ENCODE measurements around the gene LNPK. TPM values are rescaled to one million over a fixed set of nuclear protein-coding genes. Genes with fewer than 3 reads are reported as not detected.

The LNPK gene
- total and polyA plus RNA-seq, 2 of the 4 experiments (the other 2 are of a cell fraction), result 18.7 to 48.6 TPM

DNA sequence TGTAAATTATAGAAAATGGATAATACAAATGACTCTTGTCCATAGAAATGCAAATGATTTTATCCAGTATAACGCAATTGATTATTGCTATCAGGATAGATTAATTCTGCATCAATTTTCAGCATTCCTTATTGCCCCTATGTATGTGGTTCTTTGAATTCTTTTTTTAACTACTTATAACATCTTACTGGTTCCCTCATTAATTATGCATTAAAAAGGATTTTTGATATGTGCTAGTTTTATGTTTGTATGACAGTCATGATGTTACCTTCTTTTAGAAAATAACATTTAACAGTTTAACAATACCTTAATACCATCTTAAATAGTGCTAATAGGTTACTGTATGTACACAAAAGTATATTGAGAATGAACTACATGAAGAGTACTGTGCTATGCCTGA, 20.0 kb upstream of the LNPK start:
- Histone ChIP-seq H3K4me1 (ENCODE audit: control insufficient read depth, insufficient read depth, low read length) (no peaks in the 10 kb centered on the region), H3K18ac (ENCODE audit: low read depth, low read length) (no peak overlapping the region), H4K5ac (ENCODE audit: low read depth, low read length) (no peak overlapping the region), H4K20me1 (ENCODE audit: insufficient read depth, low read length) (no peaks in the 10 kb centered on the region), H4K8ac (ENCODE audit: low read depth in 2 of 2, low read length in 2 of 2) (no peak overlapping the region), H3K27me3 (ENCODE audit: control insufficient read depth, insufficient read depth, low read length) (no peaks in the 10 kb centered on the region), H3K56ac (ENCODE audit: extremely low read depth, insufficient read depth, low read length) (no peak overlapping the region), H3K9me3 (ENCODE audit: control insufficient read depth, insufficient read depth, low read length) (no peaks in the 10 kb centered on the region), H3K79me1 (ENCODE audit: low read depth in 1 of 2, low read length in 2 of 2) (no peaks in the 10 kb centered on the region), H3K4me2 (ENCODE audit: low read depth, low read length) (no peak overlapping the region), H2BK120ac (ENCODE audit: low read depth, low read length) (no peak overlapping the region), H3K27ac (ENCODE audit: insufficient read depth, low read length) (no peak overlapping the region), H2BK5ac (ENCODE audit: low read depth, low read length, poor library complexity, severe bottlenecking) (no peak overlapping the region), H3K36me3 (ENCODE audit: control insufficient read depth, insufficient read depth, low read length) (no peaks in the 10 kb centered on the region), H3K14ac (replicated peaks; ENCODE audit: low read depth, low read length) (no peak overlapping the region), H2AK5ac (ENCODE audit: low read depth, low read length) (no peak overlapping the region), H3K4me3 (ENCODE audit: insufficient read depth, low read depth, low read length) (no peak overlapping the region), H2AK9ac (replicated peaks; ENCODE audit: low read depth, low read length, poor library complexity) (no peak overlapping the region), H4K91ac (ENCODE audit: insufficient read depth, low read depth, low read length) (no peak overlapping the region), H3K9me1 (ENCODE audit: insufficient read depth, low read length) (no peaks in the 10 kb centered on the region), H3K4ac (ENCODE audit: low read depth, low read length) (no peak overlapping the region), H2BK15ac (ENCODE audit: low read depth, low read length) (no peak overlapping the region), H3K9ac (ENCODE audit: low read depth, low read length) (no peak overlapping the region), H3K23ac (ENCODE audit: low read depth, low read length) (no peak overlapping the region), H2BK20ac (ENCODE audit: low read depth, low read length) (no peak overlapping the region), H2AFZ (replicated peaks; ENCODE audit: low read length, poor library complexity) (no peak overlapping the region)
- in situ Hi-C loops (cut with MboI; ENCODE audit: low sequenced_read_pairs), result no loop called here
- ChIA-PET CTCF (interaction anchor here (1.6 kb wide), 1 partner anchor 18 kb away, joined by 3 read pairs; no protein-coding TSS in a partner anchor), POLR2A (ENCODE audit: unreplicated experiment) (no interaction called here)
- TF ChIP-seq CEBPB (IDR thresholded peaks at IDR 0.05; ENCODE audit: low read depth, low read length) (no peak), MAZ (IDR thresholded peaks at IDR 0.05; ENCODE audit: borderline replicate concordance, low read depth, low read length) (no peak), BHLHE40 (IDR thresholded peaks at IDR 0.05; ENCODE audit: low read depth, low read length) (no peak), RCOR1 (IDR thresholded peaks at IDR 0.05; ENCODE audit: insufficient replicate concordance, low read length) (no peak), MAFK (IDR thresholded peaks at IDR 0.05; ENCODE audit: low read depth, low read length) (no peak)
- TF ChIP-seq, protein P1, sequence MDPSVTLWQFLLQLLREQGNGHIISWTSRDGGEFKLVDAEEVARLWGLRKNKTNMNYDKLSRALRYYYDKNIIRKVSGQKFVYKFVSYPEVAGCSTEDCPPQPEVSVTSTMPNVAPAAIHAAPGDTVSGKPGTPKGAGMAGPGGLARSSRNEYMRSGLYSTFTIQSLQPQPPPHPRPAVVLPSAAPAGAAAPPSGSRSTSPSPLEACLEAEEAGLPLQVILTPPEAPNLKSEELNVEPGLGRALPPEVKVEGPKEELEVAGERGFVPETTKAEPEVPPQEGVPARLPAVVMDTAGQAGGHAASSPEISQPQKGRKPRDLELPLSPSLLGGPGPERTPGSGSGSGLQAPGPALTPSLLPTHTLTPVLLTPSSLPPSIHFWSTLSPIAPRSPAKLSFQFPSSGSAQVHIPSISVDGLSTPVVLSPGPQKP (IDR thresholded peaks at IDR 0.05; ENCODE audit: borderline replicate concordance, low read depth, low read length), result no peak
- TF ChIP-seq, protein P2, sequence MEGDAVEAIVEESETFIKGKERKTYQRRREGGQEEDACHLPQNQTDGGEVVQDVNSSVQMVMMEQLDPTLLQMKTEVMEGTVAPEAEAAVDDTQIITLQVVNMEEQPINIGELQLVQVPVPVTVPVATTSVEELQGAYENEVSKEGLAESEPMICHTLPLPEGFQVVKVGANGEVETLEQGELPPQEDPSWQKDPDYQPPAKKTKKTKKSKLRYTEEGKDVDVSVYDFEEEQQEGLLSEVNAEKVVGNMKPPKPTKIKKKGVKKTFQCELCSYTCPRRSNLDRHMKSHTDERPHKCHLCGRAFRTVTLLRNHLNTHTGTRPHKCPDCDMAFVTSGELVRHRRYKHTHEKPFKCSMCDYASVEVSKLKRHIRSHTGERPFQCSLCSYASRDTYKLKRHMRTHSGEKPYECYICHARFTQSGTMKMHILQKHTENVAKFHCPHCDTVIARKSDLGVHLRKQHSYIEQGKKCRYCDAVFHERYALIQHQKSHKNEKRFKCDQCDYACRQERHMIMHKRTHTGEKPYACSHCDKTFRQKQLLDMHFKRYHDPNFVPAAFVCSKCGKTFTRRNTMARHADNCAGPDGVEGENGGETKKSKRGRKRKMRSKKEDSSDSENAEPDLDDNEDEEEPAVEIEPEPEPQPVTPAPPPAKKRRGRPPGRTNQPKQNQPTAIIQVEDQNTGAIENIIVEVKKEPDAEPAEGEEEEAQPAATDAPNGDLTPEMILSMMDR (conservative IDR thresholded peaks at IDR 0.05; ENCODE audit: low read depth, low read length), result no peak
- TF ChIP-seq, protein P3, sequence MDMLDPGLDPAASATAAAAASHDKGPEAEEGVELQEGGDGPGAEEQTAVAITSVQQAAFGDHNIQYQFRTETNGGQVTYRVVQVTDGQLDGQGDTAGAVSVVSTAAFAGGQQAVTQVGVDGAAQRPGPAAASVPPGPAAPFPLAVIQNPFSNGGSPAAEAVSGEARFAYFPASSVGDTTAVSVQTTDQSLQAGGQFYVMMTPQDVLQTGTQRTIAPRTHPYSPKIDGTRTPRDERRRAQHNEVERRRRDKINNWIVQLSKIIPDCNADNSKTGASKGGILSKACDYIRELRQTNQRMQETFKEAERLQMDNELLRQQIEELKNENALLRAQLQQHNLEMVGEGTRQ (IDR thresholded peaks at IDR 0.05; ENCODE audit: low read depth, low read length), result no peak
- ATAC-seq (ENCODE audit: low read depth) (no peak), DNase-seq (no peak)
- no CpG with 5 or more reads among the region's 1 CpG for WGBS, 2 experiments (ENCODE audit: extremely low coverage in 2 of 2, insufficient read length in 1 of 2)
- dilution Hi-C loops (cut with HindIII; ENCODE audit: low sequenced_read_pairs, unreplicated experiment), result no loop called here
- intact Hi-C loops (cut with micrococcal nuclease), result no loop called here
- BruUV-seq (replicated peaks), result no TSS peak
